Lung (tissue), 12 donors: ENCODE results near the gene STOML1. TPM values are rescaled to one million over a fixed set of nuclear protein-coding genes. Genes with fewer than 3 reads are reported as not detected.

Source experiments
- ATAC-seq: fragments of 200-7000 bp; cut with Tn5 transposase; one replicate; pipeline ENCODE4 v1.9.1; 2020; ENCODE audit warnings: moderate number of reproducible peaks; ENCODE audit not compliant: insufficient read depth, low FRiP score
- DNase-seq, 3 donors: peaks; one replicate each; pipeline ENCODE4 v3.0.0-alpha.2; 2013 to 2017
- H3K27ac ChIP-seq, 2 donors: one replicate each; pipeline ENCODE4 v1.5.1; 2013; ENCODE audit warnings: mild to moderate bottlenecking in 2 of 2, moderate library complexity in 2 of 2, control low read depth in 1 of 2, inconsistent platforms in 1 of 2, low read depth in 1 of 2, low read length in 1 of 2
- H3K27me3 ChIP-seq, 3 donors: one replicate each; pipeline ENCODE4 v1.5.1; 2013; ENCODE audit warnings: low read length in 2 of 3; ENCODE audit not compliant: control insufficient read depth in 3 of 3, insufficient read depth in 3 of 3
- H3K36me3 ChIP-seq, 4 donors: one replicate each; pipeline ENCODE4 v1.5.1; 2013; ENCODE audit warnings: low read length in 4 of 4, mild to moderate bottlenecking in 1 of 4, moderate library complexity in 1 of 4; ENCODE audit not compliant: control insufficient read depth in 4 of 4, insufficient read depth in 4 of 4
- H3K4me1 ChIP-seq, 5 donors: one replicate each; pipeline ENCODE4 v1.5.1; 2013; ENCODE audit warnings: low read length in 5 of 5, mild to moderate bottlenecking in 2 of 5, moderate library complexity in 1 of 5; ENCODE audit not compliant: control insufficient read depth in 5 of 5, insufficient read depth in 5 of 5
- H3K4me3 ChIP-seq: one replicate; pipeline ENCODE4 v1.5.1; 2013; ENCODE audit warnings: mild to moderate bottlenecking, control low read depth, moderate library complexity
- H3K9ac ChIP-seq, 2 donors: one replicate each; pipeline ENCODE4 v1.5.1; 2013; ENCODE audit warnings: low read length in 2 of 2, control low read depth in 1 of 2; ENCODE audit not compliant: insufficient read depth in 1 of 2
- H3K9me3 ChIP-seq, 4 donors: one replicate each; pipeline ENCODE4 v1.5.1; 2013; ENCODE audit warnings: low read length in 3 of 4, mild to moderate bottlenecking in 1 of 4, moderate library complexity in 1 of 4; ENCODE audit not compliant: control insufficient read depth in 4 of 4, insufficient read depth in 3 of 4
- WGBS, 2 donors: extraction: QIAGEN DNeasy Blood & Tissue Kit; methylation state at CpG; one replicate each; pipeline ENCODE4 v1.1.7; 2013; 5-methylcytosine and 5-hydroxymethylcytosine counted together
- polyA plus RNA-seq, 2 donors: library from polyadenylated mRNA; stranded (reverse); fragments of 200-250 nt; gene quantifications; one replicate each; pipeline ENCODE4 v1.2.1, GENCODE V29; 2013
- total RNA-seq, 2 donors: library from RNA; depleted of rRNA in 1 of 2; stranded (reverse); fragments of >200 nt in 1 of 2; gene quantifications; one replicate each; pipeline ENCODE4 v1.2.1, GENCODE V29; 2014 to 2021
- TF ChIP-seq, protein P1 (sequence below): IDR thresholded peaks from 2 replicates; pipeline ENCODE4 v1.5.1; 2012; ENCODE audit warnings: mild to moderate bottlenecking; ENCODE audit errors: control extremely low read depth, extremely low read depth
- donor health status: control.
- donor health status: control.
- donor health status: Bipolar disorder and iron deficiency.
- donor health status: healthy.
- donor health status: DM: yes; HTN: yes; CAD: no.

The STOML1 gene
- total and polyA plus RNA-seq, 4 donors: 10.3 to 35.4 (median 26.9) TPM

DNA sequence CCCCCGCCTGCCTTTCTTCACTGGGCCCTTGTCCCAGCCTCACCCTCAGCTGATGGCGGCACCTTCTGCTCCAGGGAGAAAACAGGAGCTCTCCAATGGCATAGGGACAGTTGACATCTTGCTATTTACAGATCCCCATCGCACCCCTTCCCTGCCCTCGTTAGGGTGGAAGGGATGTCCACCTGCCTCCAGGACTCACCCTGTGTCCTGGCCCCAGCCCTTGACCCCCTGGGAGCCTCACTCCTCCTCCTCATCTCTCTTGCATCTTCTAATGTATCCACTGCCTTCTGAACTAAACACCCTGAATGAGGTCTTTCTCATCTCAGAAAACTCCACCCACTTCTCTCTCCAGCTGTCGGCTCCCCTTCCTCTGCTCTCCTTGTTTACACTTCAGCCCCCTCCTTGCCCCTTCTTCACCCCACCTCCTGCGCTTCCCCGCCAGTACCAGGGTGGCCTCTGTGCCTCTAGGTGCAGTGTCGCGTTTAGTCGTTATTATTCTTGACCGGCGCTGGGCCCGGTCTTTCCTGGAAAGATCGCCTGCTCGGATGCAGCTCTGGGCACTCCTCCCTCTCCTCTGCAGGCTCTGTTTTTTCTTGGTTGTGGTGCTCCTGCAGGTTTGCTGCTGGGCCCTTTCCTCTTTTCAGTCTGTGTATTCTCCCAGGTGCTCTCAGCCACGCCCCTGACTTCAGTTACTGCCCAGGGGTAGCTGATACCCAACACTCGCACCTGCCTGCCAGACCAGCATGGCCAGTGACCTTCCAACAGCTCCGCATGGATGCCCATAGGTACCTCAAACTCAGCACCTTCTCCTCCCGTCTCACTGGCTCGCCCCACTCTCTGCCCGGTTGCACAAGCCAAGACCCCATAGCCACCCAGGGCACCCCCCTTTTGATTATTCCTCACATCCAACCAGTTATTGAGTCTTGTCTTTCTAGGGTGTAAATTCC lies 45.3 kb upstream of the STOML1 start:
- peaks cover 0 to 28% (median 5%) of the 10 kb centered on the region in 5 donors for H3K4me1 ChIP-seq
- H3K4me3 ChIP-seq: no peak overlapping the region
- no peaks in the 10 kb centered on the region for H3K27me3 ChIP-seq
- ATAC-seq: no peak
- H3K9ac ChIP-seq: no peak overlapping the region
- H3K27ac ChIP-seq: no peak overlapping the region
- 82 to 85% methylated on average over 21 of the region's 21 CpGs for WGBS, 2 donors
- TF ChIP-seq, protein P1, sequence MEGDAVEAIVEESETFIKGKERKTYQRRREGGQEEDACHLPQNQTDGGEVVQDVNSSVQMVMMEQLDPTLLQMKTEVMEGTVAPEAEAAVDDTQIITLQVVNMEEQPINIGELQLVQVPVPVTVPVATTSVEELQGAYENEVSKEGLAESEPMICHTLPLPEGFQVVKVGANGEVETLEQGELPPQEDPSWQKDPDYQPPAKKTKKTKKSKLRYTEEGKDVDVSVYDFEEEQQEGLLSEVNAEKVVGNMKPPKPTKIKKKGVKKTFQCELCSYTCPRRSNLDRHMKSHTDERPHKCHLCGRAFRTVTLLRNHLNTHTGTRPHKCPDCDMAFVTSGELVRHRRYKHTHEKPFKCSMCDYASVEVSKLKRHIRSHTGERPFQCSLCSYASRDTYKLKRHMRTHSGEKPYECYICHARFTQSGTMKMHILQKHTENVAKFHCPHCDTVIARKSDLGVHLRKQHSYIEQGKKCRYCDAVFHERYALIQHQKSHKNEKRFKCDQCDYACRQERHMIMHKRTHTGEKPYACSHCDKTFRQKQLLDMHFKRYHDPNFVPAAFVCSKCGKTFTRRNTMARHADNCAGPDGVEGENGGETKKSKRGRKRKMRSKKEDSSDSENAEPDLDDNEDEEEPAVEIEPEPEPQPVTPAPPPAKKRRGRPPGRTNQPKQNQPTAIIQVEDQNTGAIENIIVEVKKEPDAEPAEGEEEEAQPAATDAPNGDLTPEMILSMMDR: no peak
- no peaks in the 10 kb centered on the region for H3K9me3 ChIP-seq
- no peak for DNase-seq
- peaks cover 9 to 54% (median 22%) of the 10 kb centered on the region in 4 donors for H3K36me3 ChIP-seq

GRCh38 chr15:74036271-74037170 lies 44.4 kb upstream of the STOML1 start:
- ATAC-seq: no peak
- H3K36me3 ChIP-seq: peaks cover 9 to 59% (median 22%) of the 10 kb centered on the region in 4 donors
- no peaks in the 10 kb centered on the region for H3K9me3 ChIP-seq
- no peak overlapping the region for H3K9ac ChIP-seq
- peaks cover 0 to 25% (median 5%) of the 10 kb centered on the region in 5 donors for H3K4me1 ChIP-seq
- no peaks in the 10 kb centered on the region for H3K27me3 ChIP-seq
- TF ChIP-seq, protein P1: no peak
- peak overlapping the region in 1 of 2 donors; percentile 2 for H3K27ac ChIP-seq
- no peak overlapping the region for H3K4me3 ChIP-seq
- DNase-seq: peak; percentile 66 to 76 (median 71)
- WGBS, 2 donors: 76 to 83% methylated on average over 21 of the region's 21 CpGs

DNA sequence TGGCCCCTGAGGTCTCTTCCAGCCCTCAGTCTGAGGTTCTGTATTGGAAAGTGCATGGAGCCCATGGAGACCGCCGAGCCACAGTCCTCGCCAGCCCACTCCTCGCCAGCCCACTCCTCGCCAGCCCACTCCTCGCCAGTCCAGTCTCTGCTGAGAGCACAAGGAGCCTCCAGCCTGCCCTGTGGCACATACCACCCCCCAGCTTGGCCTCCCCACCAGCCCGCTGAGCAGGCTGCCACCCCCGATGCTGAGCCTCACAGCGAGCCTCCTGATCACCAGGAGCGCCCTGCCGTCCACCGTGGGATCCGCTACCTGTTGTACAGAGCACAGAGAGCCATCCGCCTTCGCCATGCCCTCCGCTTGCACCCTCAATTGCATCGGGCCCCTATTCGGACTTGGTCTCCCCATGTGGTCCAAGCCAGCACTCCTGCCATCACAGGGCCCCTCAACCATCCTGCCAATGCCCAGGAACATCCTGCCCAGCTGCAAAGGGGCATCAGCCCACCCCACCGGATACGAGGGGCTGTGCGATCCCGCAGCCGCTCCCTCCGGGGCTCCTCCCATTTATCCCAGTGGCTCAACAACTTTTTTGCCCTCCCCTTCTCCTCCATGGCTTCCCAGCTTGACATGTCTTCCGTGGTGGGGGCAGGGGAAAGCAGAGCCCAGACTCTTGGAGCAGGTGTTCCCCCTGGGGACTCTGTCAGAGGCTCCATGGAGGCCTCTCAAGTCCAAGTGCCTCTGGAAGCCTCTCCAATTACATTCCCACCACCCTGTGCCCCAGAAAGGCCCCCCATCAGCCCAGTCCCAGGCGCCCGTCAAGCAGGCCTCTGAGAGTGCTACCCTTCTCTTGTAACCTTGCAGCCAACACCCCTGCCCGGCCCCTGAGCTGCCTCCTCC lies 43.3 kb upstream of the STOML1 start:
- Histone ChIP-seq H3K4me3 (no peak overlapping the region), H3K4me1 (peaks cover 0 to 15% (median 3%) of the 10 kb centered on the region in 5 donors), H3K27me3 (no peaks in the 10 kb centered on the region), H3K27ac (no peak overlapping the region), H3K9me3 (no peaks in the 10 kb centered on the region), H3K36me3 (peaks cover 9 to 59% (median 24%) of the 10 kb centered on the region in 4 donors), H3K9ac (no peak overlapping the region)
- no peak for DNase-seq
- no peak for ATAC-seq
- whole genome bisulfite sequencing, 2 donors: 90 to 91% methylated on average over 28 of the region's 28 CpGs
- TF ChIP-seq, protein P1: no peak
